T-helper 1 cell treated with Interleukin-12 subunit alpha and Interleukin-12 subunit beta and Interleukin-4 antibody, amounts not matched to agents 30 μg/mL and 1 μg/mL, for 36 hours (primary cell): ENCODE data around the gene ATPAF2.

Experiments used
- H3K27ac Mint-ChIP-seq: one replicate; pipeline ENCODE4 v1.8.0; 2021; ENCODE audit warnings: mild to moderate bottlenecking, mixed read lengths
- H3K27me3 Mint-ChIP-seq: one replicate; pipeline ENCODE4 v1.8.0; 2021; ENCODE audit warnings: low read depth, mixed read lengths
- H3K36me3 Mint-ChIP-seq: one replicate; pipeline ENCODE4 v1.8.0; 2021; ENCODE audit warnings: low read depth, mixed read lengths
- H3K4me1 Mint-ChIP-seq: one replicate; pipeline ENCODE4 v1.8.0; 2021; ENCODE audit warnings: low read depth, mixed read lengths
- H3K4me3 Mint-ChIP-seq: one replicate; pipeline ENCODE4 v1.8.0; 2021; ENCODE audit warnings: mild to moderate bottlenecking, moderate library complexity, mixed read lengths
- H3K9me3 Mint-ChIP-seq: one replicate; pipeline ENCODE4 v1.8.0; 2021; ENCODE audit warnings: mixed read lengths

ATPAF2 gene

GRCh38 chr17:17975436-17975835 lies 63.5 kb downstream of the ATPAF2 start:
- Mint-ChIP-seq H3K36me3 (peaks cover under 1% of the 10 kb centered on the region), H3K27ac (no peak overlapping the region), H3K9me3 (no peaks in the 10 kb centered on the region), H3K4me3 (no peak overlapping the region), H3K27me3 (no peaks in the 10 kb centered on the region), H3K4me1 (peaks cover 17% of the 10 kb centered on the region)

DNA sequence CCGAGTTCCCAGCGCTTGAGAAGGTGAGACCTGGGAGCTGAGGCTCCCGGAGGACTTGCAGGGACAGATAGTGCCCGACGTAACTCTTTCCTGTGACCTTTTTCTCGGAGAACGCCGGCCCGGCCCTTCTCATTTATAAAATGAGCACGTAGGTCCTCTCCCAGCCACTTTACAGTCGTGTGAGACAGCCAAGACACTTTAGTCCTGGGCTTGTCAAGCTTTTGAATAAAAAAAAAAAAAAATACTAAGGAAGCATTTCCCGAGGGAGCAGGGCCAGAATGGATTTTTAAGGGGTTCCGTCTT lies 66.1 kb downstream of the ATPAF2 start:
- Mint-ChIP-seq H3K4me3 (peak overlapping the region; percentile 93), H3K36me3 (peaks cover 2% of the 10 kb centered on the region), H3K9me3 (no peaks in the 10 kb centered on the region), H3K27me3 (no peaks in the 10 kb centered on the region), H3K27ac (peak overlapping the region; percentile 92), H3K4me1 (peaks cover 24% of the 10 kb centered on the region)

DNA sequence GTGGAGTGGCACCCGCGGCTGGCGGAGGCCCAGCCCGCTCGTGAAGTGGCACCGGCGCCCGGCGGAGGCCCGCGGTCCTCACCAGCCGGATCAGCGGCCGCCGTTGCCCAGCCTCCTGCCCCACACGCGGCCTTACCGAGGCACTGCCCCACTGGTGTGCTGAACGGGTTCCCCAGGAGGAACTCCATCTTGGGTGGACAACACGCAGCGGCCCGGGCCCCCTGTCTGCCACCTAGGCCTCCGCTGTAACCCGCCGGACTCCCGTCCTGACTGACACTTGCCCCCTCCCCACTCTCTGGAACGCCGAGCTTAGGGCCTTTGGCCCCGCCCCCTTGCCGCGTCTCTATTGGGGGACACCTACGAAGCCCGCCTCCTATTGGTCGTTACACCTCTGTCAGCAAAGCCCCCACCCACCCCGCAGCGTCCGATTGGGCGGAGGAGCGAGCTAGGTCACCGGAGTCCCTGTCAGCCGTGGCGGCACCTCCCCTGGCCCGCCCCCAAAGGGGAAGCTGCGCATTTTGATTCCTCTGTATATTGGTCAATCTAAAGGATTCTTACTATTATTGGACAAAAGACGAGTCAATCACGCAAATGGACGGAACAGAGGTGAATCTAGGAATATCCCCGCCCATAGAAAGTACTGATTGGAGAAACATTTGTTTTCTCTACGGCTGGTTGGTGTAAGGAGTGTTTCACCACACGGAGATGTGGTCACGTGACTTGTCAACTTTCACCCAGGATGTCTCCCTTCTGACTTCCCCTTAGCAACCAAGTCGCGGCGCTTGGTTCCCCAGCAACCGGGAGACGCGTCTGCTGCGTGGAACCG lies 66.6 kb downstream of the ATPAF2 start, which contains the start of the genes DRC3 and TOM1L2:
Gene DRC3, plus strand, starts transcription at position 737 of the 826 bp plus-strand sequence. CDS start 4,737 bp downstream, outside the sequence.
Gene TOM1L2, minus strand, starts transcription at position 275 of the 826 bp plus-strand sequence. Its CDS starts 87 bp downstream, at position 188.
- peak within 1 kb of the TSS; percentile 93 for H3K4me3 Mint-ChIP-seq
- no peaks in the 10 kb centered on the region for H3K9me3 Mint-ChIP-seq
- H3K36me3 Mint-ChIP-seq: peaks cover 2% of the 10 kb centered on the region
- H3K27me3 Mint-ChIP-seq: no peaks in the 10 kb centered on the region
- H3K4me1 Mint-ChIP-seq: peaks cover 24% of the 10 kb centered on the region
- peak within 1 kb of the TSS; percentile 92 for H3K27ac Mint-ChIP-seq

GRCh38 chr17:17971431-17972125 lies 67.4 kb downstream of the ATPAF2 start:
- Mint-ChIP-seq H3K36me3 (peaks cover 2% of the 10 kb centered on the region), H3K9me3 (no peaks in the 10 kb centered on the region), H3K27ac (peak overlapping the region; percentile 47), H3K4me1 (peaks cover 30% of the 10 kb centered on the region), H3K27me3 (no peaks in the 10 kb centered on the region), H3K4me3 (peak overlapping the region; percentile 74)

DNA sequence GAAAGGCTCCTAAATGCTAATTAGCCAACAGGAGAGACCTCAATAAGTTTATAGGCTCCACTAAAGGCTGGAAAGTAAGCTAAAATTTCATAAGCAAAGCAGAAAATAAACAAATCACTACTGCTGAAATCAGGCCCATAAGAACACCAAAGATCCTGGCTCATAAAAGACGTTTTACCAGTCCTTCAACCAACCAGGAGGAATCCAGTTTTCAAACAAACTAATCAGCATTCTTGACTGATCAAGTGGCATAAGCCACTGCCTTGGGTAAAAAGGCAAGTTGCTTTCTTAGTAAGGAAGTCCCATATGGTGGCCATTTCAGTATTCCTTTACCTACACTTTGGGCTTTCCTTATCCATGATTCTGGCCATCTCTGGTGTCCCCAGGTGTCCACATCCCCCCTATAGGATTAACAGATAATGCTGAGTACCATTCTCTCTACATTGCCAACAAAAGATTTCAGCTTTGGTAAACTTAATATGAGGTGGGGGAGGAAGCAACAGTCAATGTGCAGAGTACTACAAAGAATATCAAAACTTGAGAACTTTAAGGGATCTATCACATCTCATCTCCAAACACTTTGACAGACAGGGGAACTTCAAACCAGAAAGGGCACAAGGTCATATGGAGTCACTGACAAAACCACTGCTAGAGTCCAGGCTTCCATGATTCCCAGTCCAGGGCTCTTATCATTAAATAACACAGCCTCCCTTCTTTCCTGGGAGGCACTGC lies 68.1 kb downstream of the ATPAF2 start:
- Mint-ChIP-seq H3K27ac (peak overlapping the region; percentile 47), H3K36me3 (peaks cover 5% of the 10 kb centered on the region), H3K27me3 (no peaks in the 10 kb centered on the region), H3K4me3 (peak overlapping the region; percentile 74), H3K4me1 (peaks cover 36% of the 10 kb centered on the region), H3K9me3 (no peaks in the 10 kb centered on the region)
